HG02571 (cell line): ENCODE data around the gene LPCAT3.

ENCODE experiments used
- ATAC-seq: cut with Tn5 transposase; IDR thresholded peaks from one replicate; pipeline ENCODE4 v1.9.1; 2021; ENCODE audit warnings: mild to moderate bottlenecking, moderate library complexity; ENCODE audit not compliant: unreplicated experiment

Gene LPCAT3

GRCh38 chr12:6941267-6941666 is 77.0 kb downstream of the LPCAT3 start:
- no peak for ATAC-seq

- ATAC-seq: no peak
Observed at GRCh38 chr12:6939191-6939540, 79.1 kb downstream of the LPCAT3 start.

GRCh38 chr12:6938353-6939190 is 79.7 kb downstream of the LPCAT3 start:
- ATAC-seq: no peak

GRCh38 chr12:6937481-6938352 is 80.6 kb downstream of the LPCAT3 start:
- ATAC-seq: peak; percentile 85

- no peak for ATAC-seq
Observed at GRCh38 chr12:6936636-6937480, 81.4 kb downstream of the LPCAT3 start.

- no peak for ATAC-seq
Observed at GRCh38 chr12:6936194-6936635, 82.1 kb downstream of the LPCAT3 start.

GRCh38 chr12:6935371-6936193 is 82.7 kb downstream of the LPCAT3 start:
- no peak for ATAC-seq

- no peak for ATAC-seq
Observed at GRCh38 chr12:6934110-6934509, 84.2 kb downstream of the LPCAT3 start.

GRCh38 chr12:6932766-6933165 is 85.5 kb downstream of the LPCAT3 start:
- no peak for ATAC-seq

GRCh38 chr12:6929466-6930452 is 88.5 kb downstream of the LPCAT3 start:
- ATAC-seq: no peak

- ATAC-seq: no peak
Observed at GRCh38 chr12:6928703-6929407, 89.4 kb downstream of the LPCAT3 start.

GRCh38 chr12:6928022-6928702 is 90.1 kb downstream of the LPCAT3 start:
- no peak for ATAC-seq

- ATAC-seq: no peak
Observed at GRCh38 chr12:6927379-6928021, 90.8 kb downstream of the LPCAT3 start, which contains the start of gene ATN1. TSS of gene ATN1 (plus strand) at chr12:6927959. CDS start at chr12:6934002, 6,043 bp downstream.
